ENCODE data around the gene SLC30A5.
"Not testable (repeated sequence)": the region's sequence is repeated elsewhere in the genome, so short reads cannot be mapped to it uniquely, and the experiment has no call there.

SLC30A5 gene

DNA sequence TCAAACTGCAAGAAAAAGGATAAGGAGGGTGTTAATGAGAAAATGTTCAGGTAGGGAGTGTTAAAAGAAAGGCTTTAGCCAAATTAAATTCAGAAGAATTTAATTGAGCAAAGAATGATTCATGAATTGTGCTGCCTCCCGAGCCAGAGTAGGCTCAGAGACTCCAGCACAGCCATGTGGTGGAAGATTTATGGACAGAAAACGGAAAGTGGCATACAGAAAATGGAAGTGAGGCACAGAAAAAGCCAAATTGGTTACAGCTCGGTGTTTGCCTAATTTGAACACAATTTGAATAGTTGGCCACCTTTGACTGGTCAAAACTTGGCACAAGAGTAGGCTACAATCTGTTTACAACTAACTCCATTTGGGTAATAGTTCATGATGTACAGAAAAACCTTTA lies 9.6 kb upstream of the SLC30A5 start:
- in situ Hi-C loops (cut with MboI; ENCODE audit: low sequenced_read_pairs, unreplicated experiment) = loop anchor here (25.0 kb wide), 1 partner anchor 278 kb away; the partner anchor contains the start of genes AK6, RAD17 and TAF9
- no peak for TF ChIP-seq CTCF (IDR thresholded peaks at IDR 0.05; ENCODE audit: borderline replicate concordance, control extremely low read depth, extremely low read depth, insufficient read depth, missing control alignments)
- no peak for DNase-seq (ENCODE audit: low spot score)

GRCh38 chr5:69084903-69085302 lies 8.9 kb upstream of the SLC30A5 start:
- in situ Hi-C loops (cut with MboI; ENCODE audit: low sequenced_read_pairs, unreplicated experiment) = loop anchor here (25.0 kb wide), 1 partner anchor 277 kb away; the partner anchor contains the start of genes AK6, RAD17 and TAF9
- TF ChIP-seq CTCF (IDR thresholded peaks at IDR 0.05; ENCODE audit: borderline replicate concordance, control extremely low read depth, extremely low read depth, insufficient read depth, missing control alignments) = no peak
- DNase-seq (ENCODE audit: low spot score) = no peak

- in situ Hi-C loops (cut with MboI; ENCODE audit: low sequenced_read_pairs, unreplicated experiment) = loop anchor here (25.0 kb wide), 1 partner anchor 276 kb away; the partner anchor contains the start of genes AK6, RAD17 and TAF9
- DNase-seq (ENCODE audit: low spot score) = no peak
- no peak for TF ChIP-seq CTCF (IDR thresholded peaks at IDR 0.05; ENCODE audit: borderline replicate concordance, control extremely low read depth, extremely low read depth, insufficient read depth, missing control alignments)
These were observed 7.6 kb upstream of the SLC30A5 start for GRCh38 chr5:69086206-69086605.

DNA sequence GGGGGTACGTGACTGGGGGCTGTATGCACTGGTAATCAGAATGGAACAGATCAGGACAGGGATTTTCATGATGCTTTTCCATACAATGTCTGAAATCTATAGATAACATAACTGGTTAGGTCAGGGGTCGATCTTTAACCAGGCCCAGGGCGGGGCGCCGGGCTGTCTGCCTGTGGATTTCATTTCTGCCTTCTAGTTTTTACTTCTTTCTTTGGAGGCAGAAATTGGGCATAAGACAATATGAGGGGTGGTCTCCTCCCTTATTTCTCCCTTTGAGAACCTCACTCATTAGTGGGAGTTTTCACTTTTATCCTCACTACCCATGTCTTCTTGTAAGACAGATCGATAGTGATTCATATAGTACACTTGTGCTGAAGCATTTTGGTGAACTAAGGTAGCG lies 5.8 kb upstream of the SLC30A5 start:
- in situ Hi-C loops (cut with MboI; ENCODE audit: low sequenced_read_pairs, unreplicated experiment) = loop anchor here (25.0 kb wide), 1 partner anchor 274 kb away; the partner anchor contains the start of genes AK6, RAD17 and TAF9

DNA sequence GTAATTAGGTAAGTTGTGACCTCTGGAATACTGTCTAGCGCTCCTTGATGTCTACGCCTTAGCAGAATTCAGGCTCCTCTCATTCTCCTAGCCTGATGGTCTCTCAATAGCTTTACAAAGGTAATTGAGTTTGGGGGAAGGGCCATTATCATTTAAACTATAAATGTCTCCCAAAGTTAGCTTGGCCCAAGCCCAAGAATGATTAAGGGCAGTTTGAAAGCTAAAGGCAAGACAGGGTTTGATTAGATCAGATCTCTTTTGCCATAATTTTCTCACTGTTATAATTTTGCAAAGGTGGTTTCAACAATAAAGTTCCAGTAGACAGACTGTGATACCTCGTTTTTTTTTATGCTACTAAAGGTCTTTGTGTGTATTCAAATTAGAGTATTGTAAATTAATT lies 3.7 kb upstream of the SLC30A5 start:
- no peak for TF ChIP-seq CTCF (IDR thresholded peaks at IDR 0.05; ENCODE audit: borderline replicate concordance, control extremely low read depth, extremely low read depth, insufficient read depth, missing control alignments)
- no peak for DNase-seq (ENCODE audit: low spot score)
- in situ Hi-C loops (cut with MboI; ENCODE audit: low sequenced_read_pairs, unreplicated experiment) = loop anchor here (25.0 kb wide), 1 partner anchor 272 kb away; the partner anchor contains the start of genes AK6, RAD17 and TAF9

More for the DNA sequence above, 5.8 kb upstream of the SLC30A5 start:
- DNase-seq (ENCODE audit: low spot score) = not testable (repeated sequence)

GRCh38 chr5:69091771-69092170 lies 2.0 kb upstream of the SLC30A5 start:
- in situ Hi-C loops (cut with MboI; ENCODE audit: low sequenced_read_pairs, unreplicated experiment) = loop anchor here (25.0 kb wide), 1 partner anchor 271 kb away; the partner anchor contains the start of genes AK6, RAD17 and TAF9
- no peak for TF ChIP-seq CTCF (IDR thresholded peaks at IDR 0.05; ENCODE audit: borderline replicate concordance, control extremely low read depth, extremely low read depth, insufficient read depth, missing control alignments)
- DNase-seq (ENCODE audit: low spot score) = no peak

GRCh38 chr5:69092969-69093368 lies 845 bp upstream of the SLC30A5 start:
- no peak for DNase-seq (ENCODE audit: low spot score)
- no peak for TF ChIP-seq CTCF (IDR thresholded peaks at IDR 0.05; ENCODE audit: borderline replicate concordance, control extremely low read depth, extremely low read depth, insufficient read depth, missing control alignments)
- in situ Hi-C loops (cut with MboI; ENCODE audit: low sequenced_read_pairs, unreplicated experiment) = loop anchor here (25.0 kb wide), 1 partner anchor 269 kb away; the partner anchor contains the start of genes AK6, RAD17 and TAF9
